K562 (cell line): ENCODE results near the gene CHRDL2. TPM values are rescaled to one million over a fixed set of nuclear protein-coding genes. Genes with fewer than 3 reads are reported as not detected.

Experiments used
- ATAC-seq: fragments of 200-7000 bp; cut with Tn5 transposase; 3 replicates; pipeline ENCODE4 v1.9.1; 2020; ENCODE audit warnings: moderate library complexity
- BruUV-seq: library from RNA; stranded (reverse); fragments of 400-500 nt; replicated peaks from 2 replicates; lab custom pipeline; 2021; lab: Mats Ljungman, UMichigan
- CTCF ChIA-PET: fragments of 300-600 bp; formaldehyde crosslinking; extraction: SDS; loops from one replicate; lab custom pipeline; 2021; ENCODE audit warnings: low intra/inter-chr PET ratio; lab: Yijun Ruan, JAX
- POLR2A ChIA-PET: fragments of 300-600, 350-650 bp; sonication (Branson Sonifier 250); formaldehyde crosslinking; extraction: SDS; loops from one replicate; lab custom pipeline; 2021; ENCODE audit warnings: antibody characterized with exemption, inconsistent platforms; lab: Yijun Ruan, JAX
- DNase-seq, 4 experiments: peaks; one replicate each; pipeline versions ENCODE4 v3.0.0 to v3.0.0-alpha.2; 2011 to 2018; ENCODE audit warnings: low spot score in 3 of 4, mixed read lengths in 3 of 4; ENCODE audit errors: extremely low read depth in 1 of 4
- FAIRE-seq: peaks from 2 replicates; lab custom pipeline; 2011; peaks lifted over from hg19 to GRCh38; lab: Jason Lieb, UNC
- H2AFZ ChIP-seq: 2 replicates; pipeline ENCODE4 v1.6.0; 2011; ENCODE audit warnings: low read depth, low read length, control low read depth, inconsistent platforms
- H3K27ac ChIP-seq: fragments of 200-600 bp; 3 replicates; pipeline ENCODE4 v1.8.0; 2011; ENCODE audit warnings: low read depth, mild to moderate bottlenecking, control low read depth, inconsistent platforms, low read length, moderate library complexity, mixed read lengths; ENCODE audit errors: extremely low read depth
- H3K27me3 ChIP-seq, 2 experiments: fragments of 300-600 bp in 1 of 2; 2 replicates in 1 of 2; 3 replicates in 1 of 2; pipeline versions ENCODE4 v1.6.0 to v1.8.0; 2011; ENCODE audit warnings: inconsistent platforms in 2 of 2, low read length in 2 of 2, mild to moderate bottlenecking in 1 of 2, mixed read lengths in 1 of 2, moderate library complexity in 1 of 2; ENCODE audit not compliant: control insufficient read depth in 2 of 2, insufficient read depth in 2 of 2
- H3K36me3 ChIP-seq: fragments of 300-600 bp; 3 replicates; pipeline ENCODE4 v1.8.0; 2011; ENCODE audit warnings: mild to moderate bottlenecking, low read length, inconsistent platforms; ENCODE audit not compliant: control insufficient read depth, insufficient read depth
- H3K4me1 ChIP-seq, 2 experiments: fragments of 200-600 bp in 1 of 2; replicated peaks in 1 of 2; 2 replicates in 1 of 2; 3 replicates in 1 of 2; pipeline versions ENCODE4 v1.5.1 to v1.8.0; 2011; ENCODE audit warnings: inconsistent platforms in 2 of 2, low read length in 2 of 2, mild to moderate bottlenecking in 1 of 2, mixed read lengths in 1 of 2, moderate library complexity in 1 of 2; ENCODE audit not compliant: control insufficient read depth in 2 of 2, insufficient read depth in 2 of 2
- H3K4me2 ChIP-seq: 2 replicates; pipeline ENCODE4 v1.6.1; 2011; ENCODE audit warnings: low read length, control low read depth, inconsistent platforms, mixed read lengths; ENCODE audit not compliant: insufficient read depth
- H3K4me3 ChIP-seq: fragments of 200-600 bp; sonication (generic), shearing (Covaris generic); 2 replicates; pipeline ENCODE4 v1.5.1; 2016; ENCODE audit warnings: control low read depth, inconsistent platforms
- H3K79me2 ChIP-seq: fragments of 200-600 bp; 3 replicates; pipeline ENCODE4 v1.8.0; 2011; ENCODE audit warnings: low read length, inconsistent platforms; ENCODE audit not compliant: control insufficient read depth, insufficient read depth
- H3K9ac ChIP-seq, 2 experiments: 2 replicates each; pipeline versions ENCODE4 v1.6.0 to v1.6.1; 2011; ENCODE audit warnings: low read depth in 2 of 2, low read length in 2 of 2, control low read depth in 1 of 2, inconsistent platforms in 1 of 2, mild to moderate bottlenecking in 1 of 2, mixed read lengths in 1 of 2; ENCODE audit not compliant: insufficient read depth in 1 of 2
- H3K9me1 ChIP-seq: one replicate; pipeline ENCODE4 v1.6.0; 2011; ENCODE audit warnings: inconsistent platforms, mild to moderate bottlenecking, low read length, moderate library complexity; ENCODE audit not compliant: control insufficient read depth, insufficient read depth
- H3K9me3 ChIP-seq: replicated peaks from 2 replicates; pipeline ENCODE4 v1.5.1; 2011; ENCODE audit warnings: low read depth, low read length, inconsistent platforms; ENCODE audit not compliant: control insufficient read depth, insufficient read depth
- H4K20me1 ChIP-seq: replicated peaks from 2 replicates; pipeline ENCODE4 v1.6.1; 2011; ENCODE audit warnings: low read length, inconsistent platforms, mixed read lengths; ENCODE audit not compliant: control insufficient read depth, insufficient read depth
- BRF1 ChIP-seq: IDR thresholded peaks from 3 replicates; pipeline ENCODE4 v1.6.1; 2011; ENCODE audit warnings: borderline replicate concordance, mild to moderate bottlenecking; ENCODE audit not compliant: insufficient read length; ENCODE audit errors: extremely low read depth
- C11orf30 ChIP-seq: fragments of 450-650 bp; IDR thresholded peaks from 2 replicates; pipeline ENCODE4 v1.6.1; 2016; ENCODE audit warnings: low read depth, mild to moderate bottlenecking
- CBX1 ChIP-seq: sonication (generic); IDR thresholded peaks from 2 replicates; pipeline ENCODE4 v1.6.1; 2016; ENCODE audit warnings: antibody characterized with exemption, low read depth, mild to moderate bottlenecking
- GABPB2 ChIP-seq: fragments of 250-450 bp; sonication (Bioruptor Pico); conservative IDR thresholded peaks from 2 replicates; pipeline ENCODE4 v1.5.1; 2021; ENCODE audit warnings: mild to moderate bottlenecking
- MCM7 ChIP-seq, 2 experiments: fragments of 450-650 bp; IDR thresholded peaks; 2 replicates each; pipeline ENCODE4 v1.6.1; 2016 to 2018
- OTX1 ChIP-seq: fragments of 450-650 bp; formaldehyde crosslinking; IDR thresholded peaks from 2 replicates; pipeline ENCODE4 v1.4.0; 2022; ENCODE audit warnings: mild to moderate bottlenecking
- PTRF ChIP-seq: fragments of 450-650 bp; IDR thresholded peaks from 2 replicates; pipeline ENCODE4 v1.6.1; 2016; ENCODE audit warnings: mild to moderate bottlenecking, missing genetic modification characterization, missing compliant biosample characterization
- RBM17 ChIP-seq: fragments of 200-400 bp; formaldehyde crosslinking; IDR thresholded peaks from 2 replicates; pipeline ENCODE4 v1.6.1; 2017; ENCODE audit warnings: low read depth, mild to moderate bottlenecking, low read length, borderline replicate concordance
- UBTF ChIP-seq, 2 experiments: IDR thresholded peaks; 2 replicates each; pipeline ENCODE4 v1.6.1; 2012; ENCODE audit warnings: improper control_type of control experiment in 2 of 2, low read depth in 2 of 2, low read length in 2 of 2, borderline replicate concordance in 1 of 2
- ZFP1 ChIP-seq: fragments of 450-650 bp; formaldehyde crosslinking; IDR thresholded peaks from 2 replicates; pipeline ENCODE4 v1.4.0; 2020; ENCODE audit warnings: mild to moderate bottlenecking, mixed read lengths
- ZKSCAN3 ChIP-seq: fragments of 250-450 bp; sonication (Bioruptor Pico); IDR thresholded peaks from 2 replicates; pipeline ENCODE4 v1.4.0; 2020
- ZNF77 ChIP-seq: fragments of 250-450 bp; sonication (Bioruptor Pico); IDR thresholded peaks from 2 replicates; pipeline ENCODE4 v1.5.0; 2020
- WGBS: fragments of 100-300 bp; shearing (Covaris generic); methylation state at CpG from one replicate; pipeline ENCODE4 v1.1.6; 2016; ENCODE audit warnings: low coverage, mixed read lengths; ENCODE audit not compliant: insufficient coverage; ENCODE audit errors: missing lambda C conversion rate; 5-methylcytosine and 5-hydroxymethylcytosine counted together
- in situ Hi-C: fragments of 300-500 bp; cut with MboI; formaldehyde crosslinking; loops from 4 replicates; pipeline ENCODE4 v1.15.0; 2018; ENCODE audit warnings: inconsistent platforms, mixed read lengths
- intact Hi-C: fragments of 100-400 bp; cut with micrococcal nuclease; formaldehyde crosslinking; loops from 2 replicates; pipeline ENCODE4 v1.14.2; 2022
- polyA plus RNA-seq, 8 experiments: library from polyadenylated mRNA; depleted of rRNA in 4 of 8; stranded (reverse) in 5 of 8; unstranded in 3 of 8; fragments of >200 nt; fragmentation: Nextera tagmentation in 2 of 8; fragmentation: Illumina TruSeq in 1 of 8; extraction: Ambion mirVana in 2 of 8; extraction: Trizol in 1 of 8; gene quantifications; 2 replicates each; pipeline versions ENCODE4 v1.2.1 to v1.2.3, GENCODE V29; 2011 to 2014; ENCODE audit warnings: inconsistent platforms in 1 of 8, missing spikeins in 1 of 8
- total RNA-seq, 7 experiments: library from RNA; depleted of rRNA in 6 of 7; stranded (reverse); fragments of >200 nt in 6 of 7; fragmentation: Illumina TruSeq in 2 of 7; extraction: Trizol in 2 of 7; gene quantifications; 2 replicates each; pipeline versions ENCODE4 v1.2.1 to v1.2.3, GENCODE V29; 2011 to 2021; ENCODE audit warnings: low replicate concordance in 1 of 7
- TF ChIP-seq, protein P1 (sequence below): sonication (generic); formaldehyde crosslinking; IDR thresholded peaks from 2 replicates; pipeline ENCODE4 v1.8.0; 2022; ENCODE audit warnings: mild to moderate bottlenecking, missing genetic modification reagents, borderline replicate concordance
- TF ChIP-seq, protein P2 (sequence below): sonication (generic); formaldehyde crosslinking; IDR thresholded peaks from 2 replicates; pipeline ENCODE4 v1.8.1; 2023; ENCODE audit warnings: mild to moderate bottlenecking, missing genetic modification reagents
- TF ChIP-seq, protein P3 (sequence below): fragments of 450-650 bp; formaldehyde crosslinking; IDR thresholded peaks from 2 replicates; pipeline ENCODE4 v1.4.0; 2022; ENCODE audit warnings: missing genetic modification characterization

Gene CHRDL2
- total and polyA plus RNA-seq, 9 of the 15 experiments (the other 6 are each of a cell fraction or from before 2014, with no cell fraction given), result not detected

DNA sequence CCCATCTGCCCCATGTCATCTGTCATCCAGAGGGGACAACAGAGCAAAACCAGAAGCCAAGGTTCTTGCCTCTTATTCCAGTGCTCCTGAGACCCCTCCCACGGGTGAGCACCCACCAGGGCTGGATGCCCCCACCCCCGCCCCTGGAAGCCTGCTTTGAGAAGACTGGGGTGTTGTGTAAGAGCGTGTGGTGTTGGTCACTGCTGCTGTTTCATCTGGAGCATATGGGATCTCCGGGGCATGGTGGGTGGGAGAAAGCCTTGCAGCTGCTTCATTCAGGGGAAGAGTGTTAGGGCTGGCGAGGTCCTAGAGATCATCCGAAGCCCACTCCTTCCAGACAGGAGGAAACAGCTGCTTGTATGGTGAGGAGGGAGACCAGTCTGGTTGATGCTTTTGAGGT lies 54.1 kb downstream of the CHRDL2 start:
- Histone ChIP-seq H3K4me2 (no peak overlapping the region), H3K9ac (0 out of 4 replicates have a peak overlapping the region, but pooled peaks of 1 of the 2 experiments have one; percentile 2), H3K4me3 (no peak overlapping the region), H2AFZ (no peak overlapping the region), H3K79me2 (no peaks in the 10 kb centered on the region), H3K27me3 (no peaks in the 10 kb centered on the region), H3K9me3 (no peaks in the 10 kb centered on the region), H3K27ac (no peak overlapping the region), H3K4me1 (peaks cover 21 to 24% of the 10 kb centered on the region in 2 experiments), H3K36me3 (no peaks in the 10 kb centered on the region), H3K9me1 (no peaks in the 10 kb centered on the region), H4K20me1 (no peaks in the 10 kb centered on the region)
- FAIRE-seq (no peak), DNase-seq (no peak), ATAC-seq (no peak)
- in situ Hi-C loops, result no loop called here
- POLR2A ChIA-PET, result interaction anchor here (0.7 to 1.7 kb wide), 4 partner anchors 8 to 25 kb away, joined by 3 to 6 read pairs (median 3); no protein-coding TSS in a partner anchor
- CTCF ChIA-PET, result no interaction called here
- 14% methylated on average over 6 of the region's 6 CpGs for WGBS
- no TSS peak for BruUV-seq
- intact Hi-C loops, result no loop called here
- TF ChIP-seq BRF1 (no peak), ZKSCAN3 (CRISPR knock-in tag) (no peak), ZFP1 (CRISPR knock-in tag) (no peak), C11orf30 (no peak), ZNF77 (CRISPR knock-in tag) (no peak), UBTF (IDR thresholded peaks at IDR 0.05; ENCODE audit: borderline replicate concordance in 1 of 2, low read depth in 2 of 2, low read length in 2 of 2) (no peak), GABPB2 (CRISPR knock-in tag) (no peak), CBX1 (no peak), OTX1 (CRISPR knock-in tag) (no peak), MCM7 (IDR thresholded peaks at IDR 0.05) (no peak), RBM17 (no peak), PTRF (no peak)
- TF ChIP-seq, protein P1, sequence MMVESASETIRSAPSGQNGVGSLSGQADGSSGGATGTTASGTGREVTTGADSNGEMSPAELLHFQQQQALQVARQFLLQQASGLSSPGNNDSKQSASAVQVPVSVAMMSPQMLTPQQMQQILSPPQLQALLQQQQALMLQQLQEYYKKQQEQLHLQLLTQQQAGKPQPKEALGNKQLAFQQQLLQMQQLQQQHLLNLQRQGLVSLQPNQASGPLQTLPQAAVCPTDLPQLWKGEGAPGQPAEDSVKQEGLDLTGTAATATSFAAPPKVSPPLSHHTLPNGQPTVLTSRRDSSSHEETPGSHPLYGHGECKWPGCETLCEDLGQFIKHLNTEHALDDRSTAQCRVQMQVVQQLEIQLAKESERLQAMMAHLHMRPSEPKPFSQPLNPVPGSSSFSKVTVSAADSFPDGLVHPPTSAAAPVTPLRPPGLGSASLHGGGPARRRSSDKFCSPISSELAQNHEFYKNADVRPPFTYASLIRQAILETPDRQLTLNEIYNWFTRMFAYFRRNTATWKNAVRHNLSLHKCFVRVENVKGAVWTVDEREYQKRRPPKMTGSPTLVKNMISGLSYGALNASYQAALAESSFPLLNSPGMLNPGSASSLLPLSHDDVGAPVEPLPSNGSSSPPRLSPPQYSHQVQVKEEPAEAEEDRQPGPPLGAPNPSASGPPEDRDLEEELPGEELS (CRISPR knock-in tag), result no peak
- TF ChIP-seq, protein P2, sequence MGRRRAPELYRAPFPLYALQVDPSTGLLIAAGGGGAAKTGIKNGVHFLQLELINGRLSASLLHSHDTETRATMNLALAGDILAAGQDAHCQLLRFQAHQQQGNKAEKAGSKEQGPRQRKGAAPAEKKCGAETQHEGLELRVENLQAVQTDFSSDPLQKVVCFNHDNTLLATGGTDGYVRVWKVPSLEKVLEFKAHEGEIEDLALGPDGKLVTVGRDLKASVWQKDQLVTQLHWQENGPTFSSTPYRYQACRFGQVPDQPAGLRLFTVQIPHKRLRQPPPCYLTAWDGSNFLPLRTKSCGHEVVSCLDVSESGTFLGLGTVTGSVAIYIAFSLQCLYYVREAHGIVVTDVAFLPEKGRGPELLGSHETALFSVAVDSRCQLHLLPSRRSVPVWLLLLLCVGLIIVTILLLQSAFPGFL (CRISPR knock-in tag), result no peak
- TF ChIP-seq, protein P3, sequence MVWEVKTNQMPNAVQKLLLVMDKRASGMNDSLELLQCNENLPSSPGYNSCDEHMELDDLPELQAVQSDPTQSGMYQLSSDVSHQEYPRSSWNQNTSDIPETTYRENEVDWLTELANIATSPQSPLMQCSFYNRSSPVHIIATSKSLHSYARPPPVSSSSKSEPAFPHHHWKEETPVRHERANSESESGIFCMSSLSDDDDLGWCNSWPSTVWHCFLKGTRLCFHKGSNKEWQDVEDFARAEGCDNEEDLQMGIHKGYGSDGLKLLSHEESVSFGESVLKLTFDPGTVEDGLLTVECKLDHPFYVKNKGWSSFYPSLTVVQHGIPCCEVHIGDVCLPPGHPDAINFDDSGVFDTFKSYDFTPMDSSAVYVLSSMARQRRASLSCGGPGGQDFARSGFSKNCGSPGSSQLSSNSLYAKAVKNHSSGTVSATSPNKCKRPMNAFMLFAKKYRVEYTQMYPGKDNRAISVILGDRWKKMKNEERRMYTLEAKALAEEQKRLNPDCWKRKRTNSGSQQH (CRISPR knock-in tag), result no peak
